Loucy (cell line): Measurements from ENCODE around the gene XPO4.

Source experiments
- CTCF ChIP-seq: fragments of 200-600 bp; sonication (generic); conservative IDR thresholded peaks from 2 replicates; pipeline ENCODE4 v1.5.1; 2014; ENCODE audit warnings: mild to moderate bottlenecking, antibody characterized with exemption, low read length
- EZH2phosphoT487 ChIP-seq: fragments of 200-600 bp; IDR thresholded peaks from 2 replicates; pipeline ENCODE4 v1.6.1; 2018; ENCODE audit warnings: antibody characterized with exemption, mild to moderate bottlenecking, moderate library complexity, borderline replicate concordance

DNA sequence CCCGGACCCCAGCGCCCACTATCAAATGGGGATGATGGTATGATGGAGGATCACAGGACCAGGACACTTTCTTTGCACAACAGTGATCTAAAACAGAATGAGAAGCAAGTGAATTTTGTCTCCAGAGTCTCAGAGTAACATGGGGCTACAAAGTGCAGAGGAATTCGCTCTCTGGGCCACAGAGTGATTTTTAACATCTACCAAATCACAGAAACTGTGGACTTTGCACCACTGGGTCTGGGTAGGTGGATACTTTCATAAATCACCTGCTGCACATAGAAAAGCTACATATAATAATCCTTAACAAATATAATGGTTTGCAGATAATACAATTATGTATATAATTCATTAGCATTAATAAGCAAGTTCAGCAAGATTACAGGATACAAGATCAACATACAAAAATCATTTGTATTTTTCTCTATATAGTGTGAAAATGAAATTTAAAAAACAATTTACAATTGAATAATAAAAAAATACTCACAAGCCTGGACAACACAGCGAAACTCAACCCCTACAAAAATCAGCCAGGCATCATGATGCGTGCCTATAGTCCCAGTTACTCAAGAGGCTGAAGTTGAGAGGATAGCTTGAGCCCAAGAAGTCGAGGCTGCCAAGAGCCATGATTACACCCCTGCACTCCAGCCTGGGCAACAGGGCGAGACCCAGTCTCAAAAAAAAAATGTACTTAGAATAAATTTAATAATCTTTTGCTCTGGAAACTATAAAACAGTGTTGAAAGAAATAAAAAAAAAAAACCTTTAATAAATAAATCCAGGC, 68.5 kb downstream of the XPO4 start:
- TF ChIP-seq CTCF: no peak
- no peak for TF ChIP-seq EZH2phosphoT487
